HK-2 (cell line): ENCODE measurements around the gene ADGRL3.
"Not testable (repeated sequence)": the region's sequence is repeated elsewhere in the genome, so short reads cannot be mapped to it uniquely, and the experiment has no call there.

Experiments
- DNase-seq: peaks from one replicate; pipeline ENCODE4 v3.0.0-alpha.2; 2018; ENCODE audit not compliant: unreplicated experiment

The ADGRL3 gene

GRCh38 chr4:61493470-61493869 is 293.3 kb downstream of the ADGRL3 start:
- DNase-seq: no peak

- no peak for DNase-seq
These were observed 300.8 kb downstream of the ADGRL3 start for GRCh38 chr4:61500883-61501282.

GRCh38 chr4:61501812-61502211 is 301.7 kb downstream of the ADGRL3 start:
- no peak for DNase-seq

GRCh38 chr4:61505773-61506685 is 305.9 kb downstream of the ADGRL3 start:
- DNase-seq: no peak

- no peak for DNase-seq
These were observed 307.0 kb downstream of the ADGRL3 start for GRCh38 chr4:61507091-61507490.

- DNase-seq: not testable (repeated sequence)
These were observed 309.7 kb downstream of the ADGRL3 start for GRCh38 chr4:61509721-61510241.

GRCh38 chr4:61511716-61512488 is 311.8 kb downstream of the ADGRL3 start:
- DNase-seq: no peak

- DNase-seq: no peak
These were observed 314.9 kb downstream of the ADGRL3 start for GRCh38 chr4:61514991-61515390.

- DNase-seq: no peak
These were observed 317.0 kb downstream of the ADGRL3 start for GRCh38 chr4:61517144-61517543.

GRCh38 chr4:61520166-61520565 is 320.0 kb downstream of the ADGRL3 start:
- no peak for DNase-seq

- peak; percentile 28 for DNase-seq
These were observed 320.6 kb downstream of the ADGRL3 start for GRCh38 chr4:61520681-61521160.

- no peak for DNase-seq
These were observed 321.3 kb downstream of the ADGRL3 start for GRCh38 chr4:61521451-61521850.

- DNase-seq: no peak
These were observed 322.2 kb downstream of the ADGRL3 start for GRCh38 chr4:61522312-61522711.

- DNase-seq: no peak
These were observed 327.8 kb downstream of the ADGRL3 start for GRCh38 chr4:61527888-61528287.

- DNase-seq: no peak
These were observed 328.5 kb downstream of the ADGRL3 start for GRCh38 chr4:61528595-61528994.

- DNase-seq: no peak
These were observed 331.1 kb downstream of the ADGRL3 start for GRCh38 chr4:61531188-61531587.

- no peak for DNase-seq
These were observed 332.3 kb downstream of the ADGRL3 start for GRCh38 chr4:61532336-61533000.

GRCh38 chr4:61533140-61533539 is 333.0 kb downstream of the ADGRL3 start:
- DNase-seq: no peak

GRCh38 chr4:61540944-61541343 is 340.8 kb downstream of the ADGRL3 start:
- DNase-seq: no peak

- DNase-seq: no peak
These were observed 341.3 kb downstream of the ADGRL3 start for GRCh38 chr4:61541459-61541858.

GRCh38 chr4:61543976-61544375 is 343.9 kb downstream of the ADGRL3 start:
- no peak for DNase-seq

- no peak for DNase-seq
These were observed 345.9 kb downstream of the ADGRL3 start for GRCh38 chr4:61545902-61546480.
